Heart right ventricle (tissue), 16 donors: ENCODE results near the gene KLF6. TPM values are rescaled to one million over a fixed set of nuclear protein-coding genes. Genes with fewer than 3 reads are reported as not detected.

Experiments
- ATAC-seq, 8 donors: fragments of 200-7000 bp; cut with Tn5 transposase; one replicate each; pipeline ENCODE4 v1.9.1; 2020; ENCODE audit warnings: mild to moderate bottlenecking in 8 of 8, moderate library complexity in 8 of 8, moderate number of reproducible peaks in 1 of 8
- DNase-seq, 2 donors: peaks; one replicate each; pipeline ENCODE4 v3.0.0-alpha.2; 2020
- H3K27ac ChIP-seq, 10 donors: fragments of 200-600 bp; sonication (generic) in 2 of 10; one replicate each; pipeline versions ENCODE4 v1.5.0 to v1.8.0; 2020 to 2022; ENCODE audit warnings: mild to moderate bottlenecking in 3 of 10
- H3K27me3 ChIP-seq, 7 donors: fragments of 200-600 bp; one replicate each; pipeline ENCODE4 v1.8.0; 2021 to 2022; ENCODE audit warnings: mild to moderate bottlenecking in 2 of 7
- H3K36me3 ChIP-seq, 9 donors: fragments of 200-600 bp; sonication (generic) in 1 of 9; one replicate each; pipeline versions ENCODE4 v1.5.0 to v1.8.0; 2020 to 2022; ENCODE audit warnings: mild to moderate bottlenecking in 2 of 9
- H3K4me1 ChIP-seq, 9 donors: fragments of 200-600 bp; sonication (generic) in 1 of 9; one replicate each; pipeline versions ENCODE4 v1.5.0 to v1.8.0; 2020 to 2022; ENCODE audit warnings: mild to moderate bottlenecking in 4 of 9
- H3K4me3 ChIP-seq, 10 donors: fragments of 200-600 bp; sonication (generic) in 2 of 10; one replicate each; pipeline versions ENCODE4 v1.5.0 to v1.8.0; 2020 to 2022; ENCODE audit warnings: mild to moderate bottlenecking in 7 of 10, moderate library complexity in 2 of 10
- H3K9me3 ChIP-seq, 11 donors: fragments of 200-600 bp in 10 of 11; sonication (generic) in 2 of 11; one replicate each; pipeline versions ENCODE4 v1.5.0 to v1.8.0; 2013 to 2022; ENCODE audit warnings: mild to moderate bottlenecking in 2 of 11, control low read depth in 1 of 11, moderate library complexity in 1 of 11
- WGBS, 2 donors: extraction: QIAGEN DNeasy Blood & Tissue Kit; methylation state at CpG; one replicate each; pipeline ENCODE4 v1.1.7; 2013; ENCODE audit warnings: inconsistent platforms in 1 of 2; 5-methylcytosine and 5-hydroxymethylcytosine counted together
- intact Hi-C, 10 donors: fragments of 100-400 bp; cut with DNase I; formaldehyde crosslinking; loops; one replicate each; pipeline versions ENCODE4 v1.11.1 to v1.14.2; 2022
- polyA plus RNA-seq, 2 donors: library from polyadenylated mRNA; stranded (reverse); fragments of 200-250 nt; gene quantifications; one replicate each; pipeline ENCODE4 v1.2.3, GENCODE V29; 2013
- total RNA-seq, 10 donors: library from RNA; stranded (reverse); fragmentation: NEBNext Ultra II Directional in 3 of 10; extraction: Animal tissue kit (Norgen Biotek cat#: 25700) in 3 of 10; gene quantifications; one replicate each; pipeline versions ENCODE4 v1.2.1 to v1.2.4, GENCODE V29; 2021 to 2023
- TF ChIP-seq, protein P1 (sequence below), 9 donors: fragments of 200-600 bp; sonication (generic) in 2 of 9; IDR thresholded peaks; one replicate each; pipeline versions ENCODE4 v1.5.0 to v1.8.0; 2021 to 2022; ENCODE audit warnings: antibody characterized with exemption in 9 of 9, mild to moderate bottlenecking in 5 of 9, moderate library complexity in 1 of 9
- donor health status: Arrhythmogenic right ventricular cardiomyopathy.
- donor health status: ischemic (EF 13 %, LVEDD 7.1; RV severe dilation, severe dysfunction).
- donor health status: healthy with polysubstance abuse.
- donor health status: DM: no; HTN: yes; CAD: no.
- donor health status: DM: no; HTN: no; CAD: no.
- donor health status: ischemic (EF 25% LVEDD 6.9; RV normal size, moderate dysfunction).
- donor health status: ischemic (EF 25% LVEDD 5.7; RV mildly dilated, moderate dysfunction).
- donor health status: healthy.
- donor health status: DM: yes; HTN: yes; CAD: no.
- donor health status: Ischemic cardiomyopathy.
- donor health status: ischemic (EF 35%, LVEDD 5.7; RV mildly dilated, moderate dysfunction).
- donor health status: nonischemic (EF 11% LVEDD 7.7; RV severe dilation, severe dysfunction).
- donor health status: DM: yes; HTN: yes; CAD: no.
- donor health status: PGD.
- donor health status: ischemic (EF 29% LVEDD 5.4; RV normal size, mild dysfunction).
- donor health status: nonischemic (EF 23%, LVEDD 6.1; RV moderate dilation, normal function).

Gene KLF6
- total and polyA plus RNA-seq, 12 donors, result 22.1 to 90.5 (median 52.0) TPM

DNA sequence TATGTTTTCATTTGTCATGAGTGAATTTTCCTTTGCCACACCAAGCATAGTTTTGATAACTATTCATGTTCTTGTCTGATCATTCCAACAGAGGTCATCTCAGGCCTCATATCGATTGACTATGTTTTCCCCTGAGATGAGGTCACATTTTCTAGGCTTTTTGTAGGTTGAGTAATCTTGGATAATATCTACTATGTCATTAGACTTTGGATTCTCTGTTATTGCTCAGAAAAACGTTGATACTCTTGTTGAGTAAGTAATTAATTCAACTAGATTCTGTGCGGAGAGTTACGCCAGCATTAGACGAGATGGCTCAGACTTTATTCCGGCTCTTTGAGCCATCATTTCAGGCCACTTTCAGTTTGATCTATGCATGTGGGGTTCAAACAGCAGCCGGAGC, 57.7 kb downstream of the KLF6 start:
- no peaks in the 10 kb centered on the region for H3K36me3 ChIP-seq
- ATAC-seq (no peak), DNase-seq (no peak)
- intact Hi-C loops, result no loop called here
- H3K9me3 ChIP-seq, result peaks cover 0 to 10% (median 0%) of the 10 kb centered on the region in 11 donors
- no peaks in the 10 kb centered on the region for H3K4me1 ChIP-seq
- TF ChIP-seq, protein P1, sequence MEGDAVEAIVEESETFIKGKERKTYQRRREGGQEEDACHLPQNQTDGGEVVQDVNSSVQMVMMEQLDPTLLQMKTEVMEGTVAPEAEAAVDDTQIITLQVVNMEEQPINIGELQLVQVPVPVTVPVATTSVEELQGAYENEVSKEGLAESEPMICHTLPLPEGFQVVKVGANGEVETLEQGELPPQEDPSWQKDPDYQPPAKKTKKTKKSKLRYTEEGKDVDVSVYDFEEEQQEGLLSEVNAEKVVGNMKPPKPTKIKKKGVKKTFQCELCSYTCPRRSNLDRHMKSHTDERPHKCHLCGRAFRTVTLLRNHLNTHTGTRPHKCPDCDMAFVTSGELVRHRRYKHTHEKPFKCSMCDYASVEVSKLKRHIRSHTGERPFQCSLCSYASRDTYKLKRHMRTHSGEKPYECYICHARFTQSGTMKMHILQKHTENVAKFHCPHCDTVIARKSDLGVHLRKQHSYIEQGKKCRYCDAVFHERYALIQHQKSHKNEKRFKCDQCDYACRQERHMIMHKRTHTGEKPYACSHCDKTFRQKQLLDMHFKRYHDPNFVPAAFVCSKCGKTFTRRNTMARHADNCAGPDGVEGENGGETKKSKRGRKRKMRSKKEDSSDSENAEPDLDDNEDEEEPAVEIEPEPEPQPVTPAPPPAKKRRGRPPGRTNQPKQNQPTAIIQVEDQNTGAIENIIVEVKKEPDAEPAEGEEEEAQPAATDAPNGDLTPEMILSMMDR (IDR thresholded peaks at IDR 0.05), result no peak
- H3K27ac ChIP-seq, result no peak overlapping the region
- H3K4me3 ChIP-seq, result no peak overlapping the region
- H3K27me3 ChIP-seq, result no peaks in the 10 kb centered on the region
- 93% methylated on average over 7 of the region's 7 CpGs for WGBS, 2 donors
